ENCODE results near the gene MGP. TPM values are rescaled to one million over a fixed set of nuclear protein-coding genes. Genes with fewer than 3 reads are reported as not detected.
A peak's percentile ranks its signal among the peaks of the same experiment; 100 is the strongest.

MGP gene
- total RNA-seq, 2 donors from 2014 or later, result not detected

DNA sequence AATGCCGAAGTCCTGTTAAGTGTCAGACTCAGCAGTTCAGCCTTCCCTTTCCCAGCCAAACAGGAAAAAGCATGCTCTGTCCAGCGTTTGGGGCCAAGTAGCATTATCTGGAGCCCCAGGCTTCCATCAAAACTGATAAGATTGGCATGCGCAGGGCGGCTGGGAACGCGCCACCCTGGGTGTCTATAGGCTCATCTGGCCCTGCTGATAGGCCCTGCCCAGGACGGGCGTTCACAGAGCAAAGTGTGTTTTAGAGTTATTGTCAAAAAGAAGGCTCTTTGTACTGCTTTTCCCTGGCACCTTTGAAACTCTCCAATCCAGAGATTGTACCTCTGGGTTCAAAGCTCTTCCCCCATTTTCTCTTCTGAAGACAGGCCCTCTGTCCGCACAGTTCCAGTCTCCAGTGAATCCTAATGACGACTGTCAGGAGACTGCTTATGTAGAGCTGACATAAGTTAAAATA, 42.2 kb downstream of the MGP start, which contains the start of gene ART4:
Gene ART4, minus strand, starts transcription at position 102 of the 463 bp plus-strand sequence. CDS start 413 bp downstream, outside the sequence.
- Mint-ChIP-seq H3K9me3 (no peaks in the 10 kb centered on the region), H3K27me3 (peaks cover 17 to 19% of the 10 kb centered on the region in 2 donors), H3K27ac (no peak within 1 kb of the TSS), H3K36me3 (no peaks in the 10 kb centered on the region), H3K4me1 (ENCODE audit: low read depth in 2 of 2) (peaks cover 3 to 5% of the 10 kb centered on the region in 2 donors), H3K4me3 (no peak within 1 kb of the TSS)
- ATAC-seq (no peak), DNase-seq (ENCODE audit: low spot score) (no peak)

DNA sequence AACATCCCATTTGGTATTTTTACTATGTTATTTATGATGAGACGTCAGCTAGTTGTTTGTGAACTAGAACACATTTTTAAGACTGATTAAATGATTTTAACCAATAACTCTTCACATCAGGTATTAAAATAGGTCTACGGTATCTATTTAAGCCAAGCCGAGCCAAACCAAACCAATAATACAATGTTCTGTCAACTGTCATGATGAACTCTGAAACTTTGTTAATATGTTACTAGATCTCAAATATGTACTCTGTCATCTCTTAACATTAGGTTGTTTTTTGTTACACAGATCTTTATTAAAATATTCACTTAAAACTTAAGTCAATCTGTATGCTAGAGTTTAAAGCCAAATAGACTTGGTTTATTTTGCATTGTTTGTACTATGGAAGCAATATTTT, 43.3 kb downstream of the MGP start:
- DNase-seq (ENCODE audit: low spot score) (no peak), ATAC-seq (no peak)
- Mint-ChIP-seq H3K9me3 (no peaks in the 10 kb centered on the region), H3K27me3 (peaks cover 17 to 20% of the 10 kb centered on the region in 2 donors), H3K4me3 (no peak overlapping the region), H3K27ac (no peak overlapping the region), H3K36me3 (no peaks in the 10 kb centered on the region), H3K4me1 (ENCODE audit: low read depth in 2 of 2) (peaks cover 3 to 5% of the 10 kb centered on the region in 2 donors)

GRCh38 chr12:14841761-14842160, 43.9 kb downstream of the MGP start:
- no peak for DNase-seq (ENCODE audit: low spot score)
- H3K27ac Mint-ChIP-seq, result no peak overlapping the region
- H3K9me3 Mint-ChIP-seq, result no peaks in the 10 kb centered on the region
- peaks cover 17 to 20% of the 10 kb centered on the region in 2 donors for H3K27me3 Mint-ChIP-seq
- H3K4me1 Mint-ChIP-seq (ENCODE audit: low read depth in 2 of 2), result peaks cover 3 to 5% of the 10 kb centered on the region in 2 donors
- no peak for ATAC-seq
- no peaks in the 10 kb centered on the region for H3K36me3 Mint-ChIP-seq
- no peak overlapping the region for H3K4me3 Mint-ChIP-seq

DNA sequence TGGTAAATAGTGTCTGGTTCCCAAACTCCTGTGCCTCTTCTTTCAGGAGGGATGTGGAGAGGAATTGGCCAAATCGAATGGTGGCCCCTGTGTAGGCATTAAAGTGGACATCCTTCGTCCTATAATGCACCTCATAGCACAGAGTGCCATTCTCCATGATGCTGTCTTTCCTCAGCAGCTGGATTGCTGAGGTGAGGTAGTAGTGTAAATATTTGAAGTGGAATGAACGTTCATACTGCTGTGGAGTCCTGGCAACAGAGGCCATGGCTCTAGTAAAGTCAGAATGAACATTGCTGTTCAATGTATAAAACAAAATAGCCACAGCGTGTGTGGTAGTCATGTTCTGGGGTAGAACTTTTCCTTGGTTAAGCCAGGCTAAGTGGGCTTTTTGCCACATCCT, 45.0 kb downstream of the MGP start:
- DNase-seq (ENCODE audit: low spot score), result no peak
- no peak for ATAC-seq
- H3K4me1 Mint-ChIP-seq (ENCODE audit: low read depth in 2 of 2), result peaks cover 3 to 5% of the 10 kb centered on the region in 2 donors
- H3K27ac Mint-ChIP-seq, result no peak overlapping the region
- peaks cover 17 to 22% of the 10 kb centered on the region in 2 donors for H3K27me3 Mint-ChIP-seq
- no peaks in the 10 kb centered on the region for H3K9me3 Mint-ChIP-seq
- H3K4me3 Mint-ChIP-seq, result no peak overlapping the region
- H3K36me3 Mint-ChIP-seq, result no peaks in the 10 kb centered on the region

DNA sequence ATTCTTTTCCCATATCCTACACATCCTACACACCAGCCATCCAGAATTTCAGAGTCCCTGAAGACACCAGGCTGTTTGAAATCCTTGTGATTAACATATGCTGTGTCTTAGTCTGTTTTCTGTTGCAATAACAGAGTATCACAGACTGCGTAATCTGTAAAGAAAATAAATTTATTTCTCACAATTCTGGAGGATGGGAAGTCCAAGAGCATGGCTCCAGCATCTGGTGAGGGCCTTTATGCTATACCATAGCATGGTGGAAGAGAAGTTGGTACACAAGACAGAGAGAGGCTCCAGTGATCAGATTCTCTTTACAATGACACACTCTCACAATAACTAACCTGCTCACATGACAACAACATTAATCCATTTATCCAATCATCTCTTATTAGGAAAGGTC, 46.4 kb downstream of the MGP start:
- H3K36me3 Mint-ChIP-seq, result no peaks in the 10 kb centered on the region
- DNase-seq (ENCODE audit: low spot score) (no peak), ATAC-seq (no peak)
- no peaks in the 10 kb centered on the region for H3K9me3 Mint-ChIP-seq
- H3K4me3 Mint-ChIP-seq, result no peak overlapping the region
- H3K27me3 Mint-ChIP-seq, result peaks cover 27 to 28% of the 10 kb centered on the region in 2 donors
- H3K27ac Mint-ChIP-seq, result no peak overlapping the region
- H3K4me1 Mint-ChIP-seq (ENCODE audit: low read depth in 2 of 2), result no peaks in the 10 kb centered on the region

GRCh38 chr12:14836336-14837210, 49.1 kb downstream of the MGP start:
- no peak overlapping the region for H3K27ac Mint-ChIP-seq
- peaks cover 39 to 51% of the 10 kb centered on the region in 2 donors for H3K27me3 Mint-ChIP-seq
- peak in 1 of 2 donors; percentile 44 for ATAC-seq
- DNase-seq (ENCODE audit: low spot score), result no peak
- no peaks in the 10 kb centered on the region for H3K36me3 Mint-ChIP-seq
- H3K9me3 Mint-ChIP-seq, result no peaks in the 10 kb centered on the region
- H3K4me1 Mint-ChIP-seq (ENCODE audit: low read depth in 2 of 2), result no peaks in the 10 kb centered on the region
- H3K4me3 Mint-ChIP-seq, result no peak overlapping the region

GRCh38 chr12:14834509-14834908, 51.1 kb downstream of the MGP start:
- no peak for DNase-seq (ENCODE audit: low spot score)
- H3K27me3 Mint-ChIP-seq, result peaks cover 31 to 46% of the 10 kb centered on the region in 2 donors
- no peaks in the 10 kb centered on the region for H3K36me3 Mint-ChIP-seq
- no peak overlapping the region for H3K27ac Mint-ChIP-seq
- ATAC-seq, result no peak
- no peaks in the 10 kb centered on the region for H3K9me3 Mint-ChIP-seq
- no peaks in the 10 kb centered on the region for H3K4me1 Mint-ChIP-seq (ENCODE audit: low read depth in 2 of 2)
- no peak overlapping the region for H3K4me3 Mint-ChIP-seq

DNA sequence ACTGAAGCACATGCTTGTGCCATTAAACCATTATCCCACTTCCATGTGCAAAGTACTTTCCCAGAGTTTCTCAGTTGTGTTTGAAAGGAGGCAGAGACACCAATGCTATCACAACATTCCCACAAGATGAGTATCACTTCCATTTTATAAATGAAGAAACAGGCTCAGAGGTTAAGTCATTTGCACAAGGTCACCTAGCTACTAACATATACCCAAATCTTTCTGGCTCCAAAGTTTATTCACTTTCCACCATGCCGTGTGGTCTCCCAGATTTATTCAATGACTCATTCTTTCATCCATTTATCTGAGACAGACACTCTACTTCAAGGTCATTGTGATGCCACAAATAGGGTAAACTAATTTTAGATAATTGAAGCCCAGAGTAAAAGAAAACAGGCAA, 51.7 kb downstream of the MGP start:
- ATAC-seq, result no peak
- Mint-ChIP-seq H3K27me3 (peaks cover 25 to 41% of the 10 kb centered on the region in 2 donors), H3K4me3 (no peak overlapping the region), H3K9me3 (no peaks in the 10 kb centered on the region), H3K36me3 (no peaks in the 10 kb centered on the region), H3K4me1 (ENCODE audit: low read depth in 2 of 2) (no peaks in the 10 kb centered on the region), H3K27ac (no peak overlapping the region)
- DNase-seq (ENCODE audit: low spot score), result no peak

- no peak for ATAC-seq
- H3K9me3 Mint-ChIP-seq, result no peaks in the 10 kb centered on the region
- peaks cover 23 to 38% of the 10 kb centered on the region in 2 donors for H3K27me3 Mint-ChIP-seq
- no peak for DNase-seq (ENCODE audit: low spot score)
- no peak overlapping the region for H3K4me3 Mint-ChIP-seq
- no peak overlapping the region for H3K27ac Mint-ChIP-seq
- no peaks in the 10 kb centered on the region for H3K36me3 Mint-ChIP-seq
- no peaks in the 10 kb centered on the region for H3K4me1 Mint-ChIP-seq (ENCODE audit: low read depth in 2 of 2)
Measured at GRCh38 chr12:14833336-14833735, 52.3 kb downstream of the MGP start.

Other genes starting within 250 kb of the MGP start
- gene GUCY2C, start 189.3 kb downstream of the MGP start, total RNA-seq, result not detected
- gene WBP11, start 82.4 kb downstream of the MGP start, total RNA-seq, result 10 to 100 TPM; 74.0 to 96.2 TPM
- gene C12orf60, start 82.2 kb downstream of the MGP start, total RNA-seq, result 1 to 10 TPM; 1.4 to 2.3 TPM
- gene SMCO3, start 71.7 kb downstream of the MGP start, total RNA-seq, result not detected
- gene ART4, start 42.3 kb downstream of the MGP start, total RNA-seq, result not detected
- 1 to 10 TPM; 3.2 to 3.7 TPM for gene ERP27, start 52.7 kb upstream of the MGP start, total RNA-seq
- gene ARHGDIB, start 75.7 kb upstream of the MGP start, total RNA-seq, result 100 to 1,000 TPM; 412 to 543 TPM
- gene PDE6H, start 87.2 kb upstream of the MGP start, total RNA-seq, result not detected